HG03469 (cell line): ENCODE data around the gene FCHSD1.

Experiments used
- ATAC-seq: cut with Tn5 transposase; IDR thresholded peaks from one replicate; pipeline ENCODE4 v1.9.1; 2021; ENCODE audit warnings: mild to moderate bottlenecking, moderate library complexity, moderate number of reproducible peaks; ENCODE audit not compliant: unreplicated experiment

Gene FCHSD1

GRCh38 chr5:141650851-141651727 is at the start of gene FCHSD1:
TSS of gene FCHSD1 (minus strand) at chr5:141651418. CDS start at chr5:141651368, 50 bp downstream.
- peak; percentile 83 for ATAC-seq

- no peak for ATAC-seq
Measured at GRCh38 chr5:141697586-141697985, 46.4 kb upstream of the FCHSD1 start.

- ATAC-seq = no peak
Measured at GRCh38 chr5:141696431-141696830, 45.2 kb upstream of the FCHSD1 start.

GRCh38 chr5:141695627-141696215 is 44.5 kb upstream of the FCHSD1 start:
- no peak for ATAC-seq

- ATAC-seq = no peak
Measured at GRCh38 chr5:141694479-141694878, 43.3 kb upstream of the FCHSD1 start.

GRCh38 chr5:141692919-141693725 is 41.9 kb upstream of the FCHSD1 start:
- ATAC-seq = no peak

GRCh38 chr5:141692533-141692888 is 41.3 kb upstream of the FCHSD1 start:
- ATAC-seq = no peak

- ATAC-seq = no peak
Measured at GRCh38 chr5:141691867-141692532, 40.8 kb upstream of the FCHSD1 start.

GRCh38 chr5:141691286-141691866 is 40.2 kb upstream of the FCHSD1 start:
- no peak for ATAC-seq

- no peak for ATAC-seq
Measured at GRCh38 chr5:141686648-141687416, 35.6 kb upstream of the FCHSD1 start.

GRCh38 chr5:141685591-141685990 is 34.4 kb upstream of the FCHSD1 start:
- ATAC-seq = no peak

GRCh38 chr5:141683596-141684141 is 32.5 kb upstream of the FCHSD1 start:
- ATAC-seq = no peak

- no peak for ATAC-seq
Measured at GRCh38 chr5:141681695-141682641, 30.8 kb upstream of the FCHSD1 start, which contains the start of gene ARAP3. TSS of gene ARAP3 (minus strand) at chr5:141682230. CDS start at chr5:141680486, 1,744 bp downstream.

- no peak for ATAC-seq
Measured at GRCh38 chr5:141681295-141681694, 30.1 kb upstream of the FCHSD1 start.

GRCh38 chr5:141680751-141681201 is 29.6 kb upstream of the FCHSD1 start:
- no peak for ATAC-seq

- no peak for ATAC-seq
Measured at GRCh38 chr5:141680178-141680577, 29.0 kb upstream of the FCHSD1 start.

GRCh38 chr5:141677415-141677814 is 26.2 kb upstream of the FCHSD1 start:
- no peak for ATAC-seq

- no peak for ATAC-seq
Measured at GRCh38 chr5:141675672-141676071, 24.5 kb upstream of the FCHSD1 start.
